ENCODE data around the gene OCA2. TPM values are rescaled to one million over a fixed set of nuclear protein-coding genes. Genes with fewer than 3 reads are reported as not detected.
"Not testable (repeated sequence)": the region's sequence is repeated elsewhere in the genome, so short reads cannot be mapped to it uniquely, and the experiment has no call there.

OCA2 gene
- polyA plus RNA-seq, 1 experiment = not detected

- Histone ChIP-seq H3K4me3 (ENCODE audit: low read depth, low read length) (no peak overlapping the region), H3K27me3 (ENCODE audit: control insufficient read depth, insufficient read depth, low read length) (no peaks in the 10 kb centered on the region), H3K9me3 (ENCODE audit: control insufficient read depth, insufficient read depth, low read length) (peaks cover 31% of the 10 kb centered on the region), H3K27ac (ENCODE audit: low read depth, low read length) (no peak overlapping the region)
- CTCF ChIA-PET = no interaction called here
- no peak for DNase-seq (ENCODE audit: low read depth, low spot score)
- TF ChIP-seq CTCF (IDR thresholded peaks at IDR 0.05; ENCODE audit: low read depth, low read length) = no peak
- POLR2A ChIA-PET = no interaction called here
Measured at GRCh38 chr15:27850981-27851857, 247.9 kb downstream of the OCA2 start.

DNA sequence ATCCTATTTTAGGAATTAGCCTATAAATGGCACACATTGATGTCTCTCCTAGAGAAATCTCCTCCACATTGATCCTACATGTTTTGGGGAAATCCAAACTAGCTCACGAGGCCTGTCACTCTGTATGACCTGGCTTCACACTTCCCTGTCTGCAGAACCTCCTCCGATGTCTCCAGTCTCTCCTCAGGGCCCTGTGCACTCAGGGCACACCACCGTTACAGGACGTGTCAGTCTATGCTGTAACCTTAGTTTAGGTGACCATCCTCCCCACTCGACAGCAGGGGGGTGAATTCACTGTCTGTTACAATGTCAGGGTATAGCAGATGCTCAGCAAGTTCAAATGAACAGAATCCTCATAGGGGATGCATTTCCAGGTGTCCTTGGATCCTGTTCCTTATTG lies 249.1 kb downstream of the OCA2 start:
- ChIA-PET CTCF (interaction anchor here (0.6 kb wide), 1 partner anchor 357 kb away, joined by 5 read pairs; no protein-coding TSS in a partner anchor), POLR2A (no interaction called here)
- no peak for TF ChIP-seq CTCF (IDR thresholded peaks at IDR 0.05; ENCODE audit: low read depth, low read length)
- no peak overlapping the region for H3K4me3 ChIP-seq (ENCODE audit: low read depth, low read length)
- H3K27me3 ChIP-seq (ENCODE audit: control insufficient read depth, insufficient read depth, low read length) = no peaks in the 10 kb centered on the region
- H3K9me3 ChIP-seq (ENCODE audit: control insufficient read depth, insufficient read depth, low read length) = peaks cover 40% of the 10 kb centered on the region
- DNase-seq (ENCODE audit: low read depth, low spot score) = no peak
- no peak overlapping the region for H3K27ac ChIP-seq (ENCODE audit: low read depth, low read length)

- H3K4me3 ChIP-seq (ENCODE audit: low read depth, low read length); POLR2A ChIA-PET; CTCF ChIA-PET; H3K27ac ChIP-seq (ENCODE audit: low read depth, low read length); DNase-seq (ENCODE audit: low read depth, low spot score); H3K27me3 ChIP-seq (ENCODE audit: control insufficient read depth, insufficient read depth, low read length): not testable (repeated sequence)
- peaks cover 39% of the 10 kb centered on the region for H3K9me3 ChIP-seq (ENCODE audit: control insufficient read depth, insufficient read depth, low read length)
Measured at GRCh38 chr15:27848936-27849335, 250.2 kb downstream of the OCA2 start.

GRCh38 chr15:27847775-27848710 lies 251.1 kb downstream of the OCA2 start:
- no peak for TF ChIP-seq CTCF (IDR thresholded peaks at IDR 0.05; ENCODE audit: low read depth, low read length)
- H3K9me3 ChIP-seq (ENCODE audit: control insufficient read depth, insufficient read depth, low read length) = peaks cover 36% of the 10 kb centered on the region
- DNase-seq (ENCODE audit: low read depth, low spot score) = no peak
- ChIA-PET CTCF (no interaction called here), POLR2A (no interaction called here)
- no peaks in the 10 kb centered on the region for H3K27me3 ChIP-seq (ENCODE audit: control insufficient read depth, insufficient read depth, low read length)
- H3K4me3 ChIP-seq (ENCODE audit: low read depth, low read length) = no peak overlapping the region
- no peak overlapping the region for H3K27ac ChIP-seq (ENCODE audit: low read depth, low read length)

- DNase-seq (ENCODE audit: low read depth, low spot score) = no peak
- TF ChIP-seq CTCF (IDR thresholded peaks at IDR 0.05; ENCODE audit: low read depth, low read length) = no peak
- Histone ChIP-seq H3K4me3 (ENCODE audit: low read depth, low read length) (no peak overlapping the region), H3K27ac (ENCODE audit: low read depth, low read length) (no peak overlapping the region), H3K27me3 (ENCODE audit: control insufficient read depth, insufficient read depth, low read length) (no peaks in the 10 kb centered on the region), H3K9me3 (ENCODE audit: control insufficient read depth, insufficient read depth, low read length) (peaks cover 36% of the 10 kb centered on the region)
- POLR2A ChIA-PET = no interaction called here
- CTCF ChIA-PET = no interaction called here
Measured at GRCh38 chr15:27846722-27847395, 252.3 kb downstream of the OCA2 start.
